ENCODE data around the gene LRCOL1.

The LRCOL1 gene

GRCh38 chr12:132561427-132562156, 48.8 kb downstream of the LRCOL1 start:
- peaks cover 4% of the 10 kb centered on the region for H3K4me1 ChIP-seq (ENCODE audit: control insufficient read depth, insufficient read depth, low read length)
- H3K36me3 ChIP-seq (ENCODE audit: control insufficient read depth in 2 of 2, insufficient read depth in 1 of 2, low read length in 2 of 2), result peaks cover 0 to 18% of the 10 kb centered on the region in 2 experiments; a peak in 2 of 3 replicates
- POLR2A ChIA-PET, result interaction anchor here (0.6 kb wide), 1 partner anchor 97 kb away, joined by 3 read pairs; no protein-coding TSS in a partner anchor
- H3K27ac ChIP-seq (ENCODE audit: extremely low read depth, low read depth, low read length), result no peak overlapping the region
- H3K9me3 ChIP-seq (ENCODE audit: control insufficient read depth, insufficient read depth, low read depth, low read length), result no peaks in the 10 kb centered on the region
- CTCF ChIA-PET, result interaction anchor here (0.5 to 4.7 kb wide), 22 partner anchors 11 to 493 kb away, joined by 3 to 34 read pairs (median 4); partner anchors contain the start of gene LRCOL1
- no peak overlapping the region for H3K4me3 ChIP-seq (ENCODE audit: low read depth, low read length)
- TF ChIP-seq CTCF (tag by site-specific recombination; IDR thresholded peaks at IDR 0.05) (peak; percentile 68), GLIS1 (tag by site-specific recombination; IDR thresholded peaks at IDR 0.05) (peak; percentile 73), ZNF157 (tag by site-specific recombination; IDR thresholded peaks at IDR 0.05) (no peak), MEIS1 (CRISPR knock-in tag; IDR thresholded peaks at IDR 0.05; ENCODE audit: borderline replicate concordance) (no peak), KLF7 (tag by site-specific recombination; IDR thresholded peaks at IDR 0.05; ENCODE audit: borderline replicate concordance) (no peak), ZNF670 (tag by site-specific recombination; IDR thresholded peaks at IDR 0.05; ENCODE audit: low read depth) (no peak), HIC1 (tag by site-specific recombination; IDR thresholded peaks at IDR 0.05) (peak; percentile 66), SCRT1 (tag by site-specific recombination; IDR thresholded peaks at IDR 0.05; ENCODE audit: borderline replicate concordance) (peak; percentile 86; the same call in 1 of the 2 replicates), ZBTB8A (tag by site-specific recombination; IDR thresholded peaks at IDR 0.05) (peak; percentile 7; the same call in 1 of the 2 replicates), SCRT2 (tag by site-specific recombination; IDR thresholded peaks at IDR 0.05) (peak; percentile 75), ZNF654 (tag by site-specific recombination; IDR thresholded peaks at IDR 0.05; ENCODE audit: low read depth) (peak; percentile 12; the same call in 1 of the 2 replicates), ZNF223 (tag by site-specific recombination; IDR thresholded peaks at IDR 0.05) (peak; percentile 28; the same call in 1 of the 2 replicates), PATZ1 (tag by site-specific recombination; IDR thresholded peaks at IDR 0.05) (no peak)
- TF ChIP-seq, protein P1, sequence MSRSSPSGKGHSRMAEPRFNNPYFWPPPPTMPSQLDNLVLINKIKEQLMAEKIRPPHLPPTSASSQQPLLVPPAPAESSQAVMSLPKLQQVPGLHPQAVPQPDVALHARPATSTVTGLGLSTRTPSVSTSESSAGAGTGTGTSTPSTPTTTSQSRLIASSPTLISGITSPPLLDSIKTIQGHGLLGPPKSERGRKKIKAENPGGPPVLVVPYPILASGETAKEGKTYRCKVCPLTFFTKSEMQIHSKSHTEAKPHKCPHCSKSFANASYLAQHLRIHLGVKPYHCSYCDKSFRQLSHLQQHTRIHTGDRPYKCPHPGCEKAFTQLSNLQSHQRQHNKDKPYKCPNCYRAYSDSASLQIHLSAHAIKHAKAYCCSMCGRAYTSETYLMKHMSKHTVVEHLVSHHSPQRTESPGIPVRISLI (tag by site-specific recombination; IDR thresholded peaks at IDR 0.05), result no peak
- TF ChIP-seq, protein P2, sequence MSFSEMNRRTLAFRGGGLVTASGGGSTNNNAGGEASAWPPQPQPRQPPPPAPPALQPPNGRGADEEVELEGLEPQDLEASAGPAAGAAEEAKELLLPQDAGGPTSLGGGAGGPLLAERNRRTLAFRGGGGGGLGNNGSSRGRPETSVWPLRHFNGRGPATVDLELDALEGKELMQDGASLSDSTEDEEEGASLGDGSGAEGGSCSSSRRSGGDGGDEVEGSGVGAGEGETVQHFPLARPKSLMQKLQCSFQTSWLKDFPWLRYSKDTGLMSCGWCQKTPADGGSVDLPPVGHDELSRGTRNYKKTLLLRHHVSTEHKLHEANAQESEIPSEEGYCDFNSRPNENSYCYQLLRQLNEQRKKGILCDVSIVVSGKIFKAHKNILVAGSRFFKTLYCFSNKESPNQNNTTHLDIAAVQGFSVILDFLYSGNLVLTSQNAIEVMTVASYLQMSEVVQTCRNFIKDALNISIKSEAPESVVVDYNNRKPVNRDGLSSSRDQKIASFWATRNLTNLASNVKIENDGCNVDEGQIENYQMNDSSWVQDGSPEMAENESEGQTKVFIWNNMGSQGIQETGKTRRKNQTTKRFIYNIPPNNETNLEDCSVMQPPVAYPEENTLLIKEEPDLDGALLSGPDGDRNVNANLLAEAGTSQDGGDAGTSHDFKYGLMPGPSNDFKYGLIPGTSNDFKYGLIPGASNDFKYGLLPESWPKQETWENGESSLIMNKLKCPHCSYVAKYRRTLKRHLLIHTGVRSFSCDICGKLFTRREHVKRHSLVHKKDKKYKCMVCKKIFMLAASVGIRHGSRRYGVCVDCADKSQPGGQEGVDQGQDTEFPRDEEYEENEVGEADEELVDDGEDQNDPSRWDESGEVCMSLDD (tag by site-specific recombination; IDR thresholded peaks at IDR 0.05), result no peak
